Fibroblast of villous mesenchyme (primary cell): ENCODE results near the gene PLCG1. TPM values are rescaled to one million over a fixed set of nuclear protein-coding genes. Genes with fewer than 3 reads are reported as not detected.

Source experiments
- DNase-seq: peaks from one replicate; pipeline ENCODE4 v3.0.0-alpha.2; 2010; ENCODE audit warnings: low read depth
- H3K4me3 ChIP-seq: 2 replicates; pipeline ENCODE4 v1.5.1; 2011; ENCODE audit warnings: low read depth, mild to moderate bottlenecking, low read length
- total RNA-seq: library from RNA; depleted of rRNA; stranded (reverse); fragments of >200 nt; gene quantifications from 2 replicates; pipeline ENCODE4 v1.2.3, GENCODE V29; 2012
- TF ChIP-seq, protein P1 (sequence below): IDR thresholded peaks from 2 replicates; pipeline ENCODE4 v1.5.1; 2012; ENCODE audit warnings: low read depth, mild to moderate bottlenecking, low read length; ENCODE audit not compliant: insufficient read depth

The PLCG1 gene
- total RNA-seq = 60.9 and 94.7 TPM in 2 replicates

DNA sequence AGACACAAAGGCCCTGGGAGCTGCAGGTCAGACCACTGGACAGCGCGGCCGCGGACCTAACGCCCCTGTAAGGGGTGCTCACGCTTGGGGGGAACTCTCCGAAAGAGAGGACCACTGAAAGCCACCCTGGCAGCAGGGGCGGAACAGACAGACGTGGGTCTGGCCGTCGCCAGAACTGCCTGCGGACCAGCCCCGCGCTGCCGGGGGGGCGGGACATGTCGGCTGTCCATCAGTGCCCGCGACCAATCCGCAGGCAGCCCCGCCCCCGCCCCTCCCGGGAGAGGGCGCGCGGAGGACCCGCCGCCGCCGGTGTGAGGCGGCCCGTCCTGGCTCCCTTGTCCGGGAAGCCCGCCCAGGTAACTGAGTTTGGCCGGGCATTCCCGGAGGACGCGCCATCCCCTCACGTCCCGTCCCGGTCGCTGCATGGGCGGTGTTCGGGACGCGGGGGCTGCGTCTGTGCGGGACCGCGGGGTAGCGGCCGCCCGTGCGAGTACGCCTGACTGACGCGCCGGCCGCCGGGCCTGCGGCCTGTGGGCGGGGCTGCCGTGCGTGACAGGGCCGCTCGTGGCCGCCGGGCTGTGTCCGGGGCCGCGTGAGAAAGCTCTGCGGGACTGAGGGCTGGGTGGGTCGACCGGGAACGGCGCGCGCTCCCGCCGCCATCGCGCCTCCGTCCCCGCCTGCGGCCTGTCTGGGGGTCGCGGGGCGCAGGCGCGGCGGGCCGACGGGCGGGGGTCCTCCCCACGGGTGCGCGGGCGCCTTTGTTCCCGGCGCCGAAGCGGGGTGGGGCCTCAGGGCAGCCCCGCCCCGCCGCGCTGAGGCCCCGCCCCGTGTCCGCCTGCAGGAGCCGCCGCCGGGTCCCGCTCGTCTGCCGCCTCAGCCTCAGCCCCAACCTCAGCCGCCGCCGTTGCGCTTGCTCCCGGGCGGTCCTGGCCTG is at the start of gene PLCG1:
PLCG1 (plus strand) TSS at position 864 of the 934 bp plus-strand sequence. CDS start 99 bp downstream, outside the sequence.
- TF ChIP-seq, protein P1, sequence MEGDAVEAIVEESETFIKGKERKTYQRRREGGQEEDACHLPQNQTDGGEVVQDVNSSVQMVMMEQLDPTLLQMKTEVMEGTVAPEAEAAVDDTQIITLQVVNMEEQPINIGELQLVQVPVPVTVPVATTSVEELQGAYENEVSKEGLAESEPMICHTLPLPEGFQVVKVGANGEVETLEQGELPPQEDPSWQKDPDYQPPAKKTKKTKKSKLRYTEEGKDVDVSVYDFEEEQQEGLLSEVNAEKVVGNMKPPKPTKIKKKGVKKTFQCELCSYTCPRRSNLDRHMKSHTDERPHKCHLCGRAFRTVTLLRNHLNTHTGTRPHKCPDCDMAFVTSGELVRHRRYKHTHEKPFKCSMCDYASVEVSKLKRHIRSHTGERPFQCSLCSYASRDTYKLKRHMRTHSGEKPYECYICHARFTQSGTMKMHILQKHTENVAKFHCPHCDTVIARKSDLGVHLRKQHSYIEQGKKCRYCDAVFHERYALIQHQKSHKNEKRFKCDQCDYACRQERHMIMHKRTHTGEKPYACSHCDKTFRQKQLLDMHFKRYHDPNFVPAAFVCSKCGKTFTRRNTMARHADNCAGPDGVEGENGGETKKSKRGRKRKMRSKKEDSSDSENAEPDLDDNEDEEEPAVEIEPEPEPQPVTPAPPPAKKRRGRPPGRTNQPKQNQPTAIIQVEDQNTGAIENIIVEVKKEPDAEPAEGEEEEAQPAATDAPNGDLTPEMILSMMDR = no peak
- DNase-seq = peak; percentile 80

DNA sequence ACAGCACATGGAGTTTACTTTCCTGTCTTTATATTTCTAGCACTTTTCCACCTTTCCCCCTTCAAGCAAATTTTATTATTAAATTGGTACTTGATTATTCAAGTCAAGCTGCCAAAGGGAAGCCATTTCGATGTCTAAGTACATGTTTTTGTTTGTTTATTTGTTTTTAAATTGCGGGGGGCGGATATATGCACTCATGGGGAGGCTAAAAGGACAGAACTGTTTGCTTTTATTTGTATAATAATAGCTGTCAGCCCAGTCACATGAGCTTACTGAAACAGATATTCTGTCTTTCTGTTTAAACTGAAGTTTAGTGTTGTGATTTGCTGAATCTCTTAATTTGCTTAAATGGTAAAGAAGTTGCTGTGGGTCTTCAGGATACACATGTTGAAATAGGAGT is 49.6 kb upstream of the PLCG1 start:
- no peak overlapping the region for H3K4me3 ChIP-seq
- no peak for DNase-seq
- TF ChIP-seq, protein P1 = no peak

More for the DNA sequence above, at the start of gene PLCG1:
- peak within 1 kb of the TSS; percentile 59 for H3K4me3 ChIP-seq

DNA sequence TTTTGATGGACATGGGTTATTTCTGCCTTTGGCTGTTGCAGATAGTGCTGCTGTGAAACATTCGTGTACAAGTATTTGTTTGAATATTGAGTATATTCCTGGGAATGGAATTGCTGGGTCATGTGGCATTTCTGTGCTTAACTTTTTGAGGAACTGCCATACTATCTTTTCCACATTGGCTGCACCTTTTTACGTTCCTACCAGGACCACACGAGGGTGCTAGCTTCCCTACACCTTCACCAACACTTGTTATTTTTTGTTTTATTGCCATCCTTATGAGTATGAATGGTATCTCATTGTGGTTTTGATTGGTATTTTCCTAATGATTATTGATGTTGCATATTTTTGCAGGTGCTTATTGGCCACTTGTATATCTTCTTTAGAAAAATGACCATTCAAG is 47.8 kb upstream of the PLCG1 start:
- DNase-seq = no peak
- H3K4me3 ChIP-seq = no peak overlapping the region
- TF ChIP-seq, protein P1 = no peak

DNA sequence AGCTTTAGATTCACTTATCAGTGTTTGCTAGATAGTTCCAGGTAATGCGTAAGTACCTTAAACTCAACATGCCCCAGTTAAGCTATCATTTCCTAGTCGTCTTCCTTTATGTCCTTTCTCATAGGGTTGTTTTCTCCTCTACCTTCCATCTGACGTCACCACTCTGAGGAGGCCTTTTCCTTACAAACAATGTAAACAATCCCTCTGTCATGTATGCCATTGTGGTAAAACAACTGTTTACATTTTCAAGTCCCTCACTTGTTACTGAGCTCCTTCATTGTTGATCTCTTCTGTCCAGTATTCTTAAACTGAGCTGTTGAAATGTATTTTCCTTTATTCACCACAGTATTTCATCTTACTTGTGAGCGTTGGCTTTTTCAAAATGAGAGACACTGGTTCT is 45.4 kb upstream of the PLCG1 start:
- TF ChIP-seq, protein P1 = no peak
- peak; percentile 73 for DNase-seq
- H3K4me3 ChIP-seq = no peak overlapping the region

DNA sequence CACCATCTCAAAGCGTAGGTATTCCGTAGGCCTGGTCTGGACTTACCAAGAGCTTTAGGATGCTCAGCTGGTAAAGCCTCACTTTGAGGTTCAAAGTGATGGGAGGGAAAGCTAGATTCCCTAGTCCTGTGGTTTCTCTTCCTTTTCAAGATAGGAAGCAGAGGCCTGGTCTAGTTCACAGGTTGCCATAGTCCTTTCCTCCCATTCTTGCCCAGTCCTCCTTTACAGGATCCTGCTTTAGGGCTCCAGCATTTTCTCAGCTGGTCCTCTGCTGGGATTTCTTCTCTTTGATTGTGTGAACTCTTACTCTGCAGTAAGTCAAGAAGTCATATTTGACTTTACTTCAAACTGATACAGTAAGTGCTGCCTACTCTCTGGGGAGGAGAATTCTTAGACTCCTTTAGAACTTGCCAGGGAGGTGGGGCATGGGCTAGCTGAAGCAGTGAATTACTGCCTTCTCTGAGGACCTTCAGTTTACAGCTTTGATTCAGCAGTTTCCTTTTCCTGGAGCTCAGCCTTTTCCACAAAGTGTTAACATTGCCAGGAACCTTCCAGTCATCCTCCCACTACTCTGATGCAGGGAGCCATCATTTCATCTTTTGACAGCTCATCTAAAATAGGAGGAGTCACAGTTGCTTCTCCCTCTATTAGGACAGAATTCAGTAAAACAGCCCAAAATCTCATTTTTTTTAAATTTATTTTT is 42.8 kb upstream of the PLCG1 start:
- no peak overlapping the region for H3K4me3 ChIP-seq
- DNase-seq = no peak
- TF ChIP-seq, protein P1 = no peak

DNA sequence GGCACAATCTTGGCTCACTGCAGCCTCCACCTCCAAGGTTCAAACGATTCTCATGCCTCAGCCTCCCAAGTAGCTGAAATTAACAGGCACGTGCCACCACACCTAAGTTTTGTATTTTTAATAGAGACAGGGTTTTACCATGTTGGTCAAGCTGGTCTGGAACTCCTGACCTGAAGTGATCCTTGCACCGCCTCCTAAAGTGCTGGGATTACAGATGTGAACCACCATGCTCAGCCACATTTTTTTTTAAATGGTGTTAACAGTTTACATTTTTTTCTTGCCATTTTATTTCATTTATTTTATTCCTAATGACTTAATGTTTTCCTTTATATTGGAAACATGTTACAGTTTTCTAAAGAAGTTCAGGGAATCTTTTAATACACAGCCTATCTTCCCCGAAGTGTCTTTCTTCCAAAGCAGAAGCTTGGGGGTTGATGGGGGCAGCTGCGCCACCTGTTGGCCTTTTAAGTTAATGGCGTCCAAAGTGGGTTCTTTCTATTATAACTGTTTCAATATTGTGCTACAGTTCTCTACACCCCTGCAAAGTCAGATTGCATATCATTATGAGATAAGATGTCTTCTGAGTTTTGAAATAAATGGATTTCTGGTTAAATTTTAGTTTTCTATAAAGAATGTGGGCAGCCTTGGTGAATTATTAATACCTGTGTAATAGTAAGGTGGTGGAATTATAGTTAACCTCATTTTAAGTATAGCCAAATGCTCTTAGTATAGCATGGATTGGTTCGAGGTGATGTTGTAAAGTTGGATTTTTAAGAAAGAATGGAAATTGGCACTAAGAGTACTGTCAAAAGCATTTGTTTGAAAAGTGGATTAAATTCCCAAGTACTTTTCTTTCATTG is 42.0 kb upstream of the PLCG1 start:
- DNase-seq = peak; percentile 77
- H3K4me3 ChIP-seq = no peak overlapping the region
- TF ChIP-seq, protein P1 = peak; percentile 73
